Muscle of arm (tissue), 12 donors: ENCODE data around the gene FGD3. TPM values are rescaled to one million over a fixed set of nuclear protein-coding genes. Genes with fewer than 3 reads are reported as not detected.

Source experiments
- DNase-seq: peaks from one replicate; pipeline ENCODE4 v3.0.0-alpha.2; 2013
- polyA plus RNA-seq, 12 donors: library from polyadenylated mRNA; unstranded; fragments of 120-200 nt; gene quantifications; one replicate each; pipeline ENCODE4 v1.2.1, GENCODE V29; 2013; ENCODE audit not compliant: insufficient read length in 12 of 12

The FGD3 gene
- polyA plus RNA-seq, 12 donors = 2.0 to 15.7 (median 3.8) TPM; not detected in 1

DNA sequence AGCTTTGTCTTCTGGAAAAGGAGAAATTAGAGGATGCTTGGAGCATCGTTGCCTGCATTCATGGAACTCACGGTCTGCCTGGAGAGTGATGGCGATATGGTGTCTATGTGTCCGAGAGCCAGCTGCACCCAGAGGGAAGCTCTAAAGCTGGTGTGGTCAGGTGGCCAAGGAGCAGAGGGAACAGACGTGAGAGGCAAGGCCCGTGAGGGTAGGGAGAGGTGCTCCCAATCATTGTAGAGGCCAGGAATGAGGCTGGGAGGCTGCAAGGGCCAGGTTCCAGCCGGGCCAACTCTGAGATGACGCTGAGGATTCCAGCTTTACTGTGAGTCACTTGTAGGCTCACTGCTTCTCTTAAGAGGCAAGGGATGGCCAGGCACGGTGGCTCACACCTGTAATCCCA, 7.6 kb downstream of the FGD3 start:
- DNase-seq = no peak

DNA sequence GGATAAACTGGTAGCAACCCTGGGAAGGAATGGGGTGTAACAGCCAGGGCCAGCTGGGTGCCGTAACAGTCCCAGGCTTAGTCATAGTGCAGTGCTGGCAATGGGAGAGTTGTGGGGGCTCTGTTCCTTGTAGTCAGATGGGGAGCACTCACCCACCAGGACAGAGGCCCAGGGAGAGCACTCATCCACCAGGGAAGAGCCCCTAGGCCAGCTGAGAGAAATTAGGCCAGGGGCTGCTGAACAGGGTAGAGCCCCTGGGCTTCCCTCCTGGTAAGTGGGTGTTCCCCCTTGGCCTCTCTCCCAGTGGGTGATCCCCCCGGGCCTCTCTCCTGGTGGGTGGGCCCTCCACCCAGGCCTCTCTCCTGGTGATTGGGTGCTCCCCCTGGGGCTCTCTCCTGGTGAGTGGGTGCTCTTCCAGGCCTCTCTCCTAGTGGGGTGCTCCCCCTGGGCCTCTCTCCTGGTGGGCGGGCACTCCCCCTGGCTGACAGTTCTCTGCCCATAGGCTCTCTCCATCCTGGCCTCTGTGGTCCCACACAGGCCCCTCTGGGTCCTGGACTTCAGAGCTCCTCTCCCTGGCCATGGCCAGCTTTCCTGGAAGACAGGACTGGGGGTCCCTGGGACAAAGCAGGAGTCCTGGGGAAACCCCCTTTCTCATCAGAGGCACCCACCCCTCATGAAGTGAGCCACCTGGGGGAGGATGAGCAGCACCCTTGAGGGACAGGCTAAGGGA, 13.4 kb downstream of the FGD3 start:
- no peak for DNase-seq

DNA sequence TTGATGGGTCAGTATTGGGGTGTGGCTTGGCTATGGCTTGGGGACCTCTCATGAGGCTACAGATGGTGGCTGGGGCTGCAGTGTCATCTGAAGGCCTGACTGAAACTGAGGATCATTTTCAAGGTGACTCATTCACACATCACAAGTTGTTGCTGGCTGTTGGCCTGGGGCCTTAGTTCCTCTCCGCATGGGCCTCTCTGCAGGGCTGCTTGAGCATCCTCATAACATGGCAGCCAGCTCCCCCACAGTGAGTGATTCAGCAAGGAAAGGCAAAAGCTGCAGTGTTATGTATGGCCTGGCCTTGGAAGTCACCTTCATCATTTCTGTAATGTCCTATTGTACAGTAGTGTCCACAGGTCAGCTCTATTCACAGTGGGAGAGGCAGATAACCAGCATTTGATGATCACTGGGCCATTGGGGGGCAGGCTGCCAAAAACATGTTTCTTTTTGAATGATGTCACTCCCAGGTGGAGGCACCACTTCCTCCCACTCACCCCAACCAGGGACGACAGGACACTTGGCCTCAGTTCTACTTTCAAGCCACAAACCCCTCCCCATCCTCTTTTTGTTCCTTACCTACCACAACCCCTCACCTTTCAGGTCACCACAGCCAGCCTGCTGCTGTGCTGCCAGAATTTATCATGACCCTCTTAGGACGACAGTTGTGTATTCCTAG, 14.4 kb downstream of the FGD3 start:
- no peak for DNase-seq

DNA sequence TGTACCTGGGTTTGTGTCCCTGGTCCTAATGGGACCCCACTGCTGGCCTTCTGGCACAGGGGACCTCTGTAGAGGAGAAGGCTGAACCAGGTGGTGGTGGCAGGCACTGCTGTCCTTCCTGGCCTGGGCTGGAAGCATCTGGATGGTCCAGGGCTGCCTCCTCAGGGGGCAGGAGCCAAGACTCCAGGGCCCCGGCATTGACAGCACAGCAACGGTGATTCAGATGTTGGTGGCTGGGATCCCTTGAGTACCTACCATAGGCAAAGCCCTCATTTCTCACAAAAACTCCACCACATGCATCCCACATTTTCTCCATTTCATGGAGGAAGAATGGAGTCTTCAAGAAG, 15.0 kb downstream of the FGD3 start:
- DNase-seq = no peak

DNA sequence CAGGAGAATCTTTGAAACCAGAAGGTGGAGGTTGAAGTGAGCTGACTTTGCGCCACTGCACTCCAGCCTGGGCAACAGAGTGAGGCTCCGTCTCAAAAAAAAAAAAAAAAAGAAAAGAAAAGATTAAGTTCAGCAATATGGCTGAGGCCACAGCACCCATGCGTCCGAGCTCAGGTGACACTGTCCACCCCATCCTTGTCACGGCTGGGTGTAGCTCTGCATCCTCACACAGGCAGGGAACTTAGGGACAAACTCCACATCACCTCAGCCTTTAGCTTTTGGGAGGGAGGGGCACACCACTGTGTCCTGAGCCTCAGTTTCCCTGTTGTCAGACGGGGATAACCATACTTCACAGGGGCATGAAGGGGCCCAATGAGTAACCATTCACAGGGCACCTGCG, 15.5 kb downstream of the FGD3 start:
- no peak for DNase-seq

DNA sequence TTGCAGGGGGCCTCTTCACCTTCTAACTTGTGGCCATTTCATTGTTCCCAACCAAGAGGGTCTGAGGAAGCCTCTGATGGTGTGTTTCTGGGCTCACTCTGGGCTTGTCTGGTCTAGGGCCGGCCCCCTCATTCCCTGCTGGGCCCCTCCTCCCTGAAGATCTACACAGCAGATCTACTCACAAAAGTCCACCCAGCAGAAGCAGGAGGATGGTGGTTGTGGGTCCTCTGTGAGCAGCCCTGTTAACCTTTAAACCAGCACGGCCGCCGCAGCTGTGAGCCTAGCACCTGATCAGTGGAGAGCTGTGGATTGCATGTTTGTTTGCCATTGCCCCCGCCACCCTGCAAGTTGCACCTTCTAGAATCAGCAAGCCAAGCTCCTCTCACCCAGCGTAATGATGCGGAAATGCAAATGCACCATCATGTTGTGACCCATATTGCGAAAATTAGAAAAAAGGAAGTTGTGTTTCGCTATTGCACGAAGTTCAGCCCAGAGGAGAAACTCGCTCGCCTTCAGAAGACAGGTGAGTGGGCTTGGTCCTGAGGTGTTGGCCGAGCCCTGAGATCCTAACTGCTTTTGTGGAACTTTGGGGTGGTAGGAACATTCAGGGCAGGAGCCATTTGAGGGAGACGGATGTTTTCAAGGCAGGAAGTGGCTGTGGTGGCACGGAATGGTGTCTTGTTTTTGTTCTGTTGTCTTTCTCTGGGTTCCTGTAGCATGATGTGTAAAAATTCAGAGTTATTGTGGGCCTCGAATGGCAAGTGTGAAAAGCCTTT, 16.7 kb downstream of the FGD3 start:
- no peak for DNase-seq

DNA sequence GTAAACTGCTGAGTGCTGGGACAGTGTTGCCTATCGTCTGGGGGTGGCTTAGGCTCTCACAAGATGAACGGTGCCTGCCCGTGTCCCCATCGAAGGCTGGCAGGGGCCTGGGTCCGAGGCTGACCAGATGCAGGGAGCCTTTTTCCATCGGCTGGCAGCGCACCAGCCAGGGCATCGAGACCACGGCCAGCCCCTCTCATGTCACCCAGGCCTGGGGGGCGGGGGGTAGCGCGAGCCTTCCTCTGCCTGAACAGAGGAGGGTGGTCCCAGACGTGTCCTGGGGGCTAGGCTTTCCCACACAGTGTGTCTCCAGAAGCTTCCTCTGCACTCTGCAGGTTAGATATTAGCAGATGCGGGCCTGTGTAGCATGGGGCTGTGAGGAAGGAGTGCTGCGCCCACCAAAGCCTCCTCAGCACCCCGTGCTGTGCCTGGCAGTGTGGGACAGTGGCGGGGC, 17.3 kb downstream of the FGD3 start:
- DNase-seq = no peak

DNA sequence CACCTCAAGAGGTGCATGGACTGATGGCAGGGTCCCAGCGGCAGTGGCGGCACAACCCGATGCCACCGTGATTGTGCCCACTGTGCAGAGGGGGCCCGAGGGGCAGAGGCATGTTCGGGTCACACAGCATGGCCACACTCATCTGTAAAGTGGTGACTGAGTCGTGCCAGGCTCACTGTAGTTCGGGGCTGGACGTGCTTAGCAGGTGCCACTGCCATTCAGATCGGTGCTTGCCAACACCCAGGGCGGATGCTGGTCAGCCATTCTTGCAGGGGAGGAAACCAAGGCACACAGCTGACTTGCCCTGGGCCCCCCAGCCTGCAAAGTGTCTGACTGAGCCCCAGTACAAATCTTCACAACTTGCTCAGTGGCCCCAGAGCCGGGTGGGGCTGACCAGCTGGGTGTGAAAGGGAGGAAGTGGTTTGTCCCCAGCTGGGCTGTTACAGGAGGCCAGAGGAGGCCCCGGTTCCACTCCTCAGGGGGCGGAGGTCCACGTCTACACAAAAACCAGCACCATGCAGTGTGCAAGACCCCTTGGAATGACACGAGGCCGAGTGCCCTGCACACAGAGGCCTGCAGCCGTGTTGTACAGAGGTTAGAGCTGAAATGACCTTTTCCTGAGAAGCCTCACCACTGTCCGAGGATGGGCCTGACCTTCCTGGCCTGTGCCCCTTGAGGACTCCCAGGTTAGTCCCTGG, 17.9 kb downstream of the FGD3 start:
- no peak for DNase-seq

DNA sequence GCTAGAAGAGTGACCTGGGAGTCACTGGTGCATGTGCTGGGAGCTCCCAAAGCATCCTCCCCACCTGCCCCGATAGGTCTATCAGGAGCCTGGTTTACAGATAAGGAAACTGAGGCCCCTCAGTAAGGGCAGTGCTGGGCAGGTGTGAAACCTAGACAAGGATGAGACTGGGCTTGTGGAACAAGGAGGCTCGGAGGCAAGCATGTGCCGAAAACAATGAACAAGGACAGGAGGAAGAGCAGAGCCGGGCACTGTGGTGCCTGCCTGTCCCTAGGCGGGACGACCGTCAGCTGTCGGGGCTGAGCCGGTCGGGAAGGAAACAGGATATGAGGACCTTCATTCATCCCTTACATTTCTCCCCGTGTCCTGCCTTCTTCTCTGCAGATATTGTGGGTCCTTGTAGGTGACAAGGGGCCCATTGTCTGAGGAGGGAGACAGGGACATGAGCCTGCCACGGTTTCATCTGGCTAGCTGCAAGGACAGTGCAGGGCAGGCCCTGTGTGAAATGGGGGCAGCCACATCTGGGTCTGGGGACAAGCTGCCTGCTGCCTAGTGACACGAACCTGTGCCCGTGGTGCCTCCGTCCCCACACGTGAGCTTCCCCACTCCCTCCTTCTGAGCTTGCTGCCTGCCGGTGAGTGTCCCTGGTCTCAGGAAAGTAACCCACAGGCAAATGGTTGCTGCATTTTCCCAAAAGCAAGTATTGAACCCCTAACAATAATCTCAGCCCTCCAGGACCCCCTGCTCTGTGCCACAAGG, 18.6 kb downstream of the FGD3 start:
- DNase-seq = no peak

DNA sequence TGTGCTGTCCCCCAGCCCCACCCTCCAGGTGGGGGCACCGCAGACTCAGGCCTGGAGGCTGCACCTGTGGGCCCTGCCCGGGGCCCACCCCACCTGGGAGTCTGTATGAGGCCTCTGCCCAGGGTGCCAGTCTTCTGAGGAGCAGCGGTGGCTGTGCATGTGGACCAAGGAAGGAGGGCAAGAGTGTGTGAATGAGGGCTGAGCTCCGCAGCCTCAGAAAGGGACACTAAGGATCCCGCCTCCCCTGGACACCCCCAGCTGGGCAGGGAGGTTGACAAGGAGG, 19.1 kb downstream of the FGD3 start:
- no peak for DNase-seq

DNA sequence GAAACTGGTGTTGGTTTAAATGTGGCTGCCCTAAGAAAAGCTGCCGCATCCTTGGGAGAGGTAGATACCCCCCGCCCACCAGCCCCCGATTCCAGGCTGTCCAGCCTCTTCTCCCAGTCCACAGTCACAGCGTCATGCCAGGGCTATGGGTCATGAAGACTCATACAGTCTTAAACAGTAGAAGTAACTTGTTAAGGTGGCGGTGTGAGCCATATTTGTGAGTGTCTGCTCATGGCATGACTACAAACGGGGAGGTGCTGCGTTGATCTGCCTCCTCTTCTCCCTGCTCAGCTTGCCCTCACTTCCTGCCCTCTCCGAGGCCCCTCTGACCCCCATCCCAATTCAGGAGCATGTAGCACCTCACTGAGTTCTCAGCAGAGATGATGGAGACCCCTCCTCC, 20.8 kb downstream of the FGD3 start:
- DNase-seq = no peak

DNA sequence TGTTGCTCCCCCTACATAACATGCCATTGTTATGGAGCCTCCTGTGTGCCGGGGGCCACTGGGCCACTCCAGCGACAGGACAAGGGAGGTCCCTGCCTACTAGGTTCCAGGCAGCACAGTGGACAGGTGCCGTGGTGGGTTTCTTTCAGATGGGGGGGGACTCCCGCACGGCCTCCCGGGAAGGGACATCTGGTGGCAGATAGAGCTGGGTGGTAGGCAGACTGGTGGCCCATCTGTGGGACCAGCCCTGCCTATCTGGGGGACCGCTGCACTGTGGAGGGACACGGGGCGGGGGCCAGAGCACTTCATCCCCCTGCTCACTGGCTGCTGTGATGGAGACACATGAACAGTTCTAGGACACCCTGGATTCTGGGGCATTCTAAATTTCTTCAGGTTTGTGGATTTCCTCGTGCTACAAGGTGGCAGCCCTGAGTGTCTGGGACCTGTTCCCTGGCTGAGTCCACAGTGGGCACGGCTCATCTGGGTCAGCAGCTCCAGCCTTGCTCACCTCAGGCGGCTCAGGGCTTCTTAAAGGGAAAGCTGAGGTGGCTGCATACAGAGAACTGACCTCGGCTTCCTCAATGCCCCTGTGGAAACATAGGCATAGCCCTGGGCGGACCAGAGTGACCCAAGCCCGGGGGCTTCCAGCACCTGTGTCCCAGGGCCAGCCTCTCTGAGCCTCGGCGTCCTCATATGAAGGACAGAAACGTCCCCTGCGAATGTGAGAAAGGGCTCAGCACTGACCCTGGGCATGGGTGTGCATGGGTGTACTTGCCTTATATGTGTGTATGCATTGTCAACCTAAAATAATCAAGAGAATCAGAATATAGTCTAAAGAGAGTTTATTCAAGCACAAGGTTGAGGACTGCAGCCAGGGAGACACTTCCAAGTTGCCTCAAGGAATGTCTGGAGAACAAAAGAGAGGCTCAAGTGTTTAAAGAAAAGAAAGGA, 22.5 kb downstream of the FGD3 start:
- DNase-seq = no peak

DNA sequence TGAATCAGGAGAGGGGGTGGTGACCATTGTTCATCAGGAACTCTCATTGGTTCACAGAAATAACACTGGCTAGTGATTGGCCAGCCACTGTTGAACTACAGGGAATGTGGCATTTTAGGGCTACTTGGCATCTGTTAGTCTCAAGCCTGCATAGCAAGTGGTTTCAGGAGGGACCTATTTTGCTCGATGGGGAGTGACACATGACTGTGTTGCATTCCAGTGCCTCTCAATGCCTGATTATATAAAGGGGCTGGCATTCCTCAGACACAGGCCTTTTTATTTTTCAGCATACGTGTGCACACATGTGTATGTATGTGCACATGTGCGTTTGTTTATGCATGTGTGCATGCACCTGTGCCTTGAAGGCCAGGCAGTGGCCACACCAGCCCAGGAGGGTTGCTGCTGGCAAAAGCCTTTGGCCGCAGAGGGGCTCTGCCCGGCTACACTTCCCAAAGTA, 23.2 kb downstream of the FGD3 start:
- DNase-seq = no peak

DNA sequence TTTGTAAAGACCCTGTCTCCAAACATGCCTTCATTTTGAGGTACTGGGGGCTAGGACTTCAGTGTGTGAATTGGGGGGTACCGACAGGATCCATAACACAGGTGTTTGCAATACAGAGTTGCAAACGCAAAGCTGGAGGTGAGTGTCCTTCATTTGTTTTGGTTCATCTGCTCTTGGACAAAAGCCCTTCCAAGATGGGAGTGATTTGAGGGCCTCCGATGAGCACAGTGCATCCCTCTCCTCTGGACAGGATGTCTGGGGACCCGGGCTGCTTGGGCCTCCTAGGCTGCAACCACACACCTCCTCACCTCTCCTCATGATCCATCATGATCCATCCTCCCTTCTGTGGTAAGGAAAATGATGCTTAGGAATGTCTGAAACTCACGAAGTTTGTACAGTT, 23.8 kb downstream of the FGD3 start:
- no peak for DNase-seq

DNA sequence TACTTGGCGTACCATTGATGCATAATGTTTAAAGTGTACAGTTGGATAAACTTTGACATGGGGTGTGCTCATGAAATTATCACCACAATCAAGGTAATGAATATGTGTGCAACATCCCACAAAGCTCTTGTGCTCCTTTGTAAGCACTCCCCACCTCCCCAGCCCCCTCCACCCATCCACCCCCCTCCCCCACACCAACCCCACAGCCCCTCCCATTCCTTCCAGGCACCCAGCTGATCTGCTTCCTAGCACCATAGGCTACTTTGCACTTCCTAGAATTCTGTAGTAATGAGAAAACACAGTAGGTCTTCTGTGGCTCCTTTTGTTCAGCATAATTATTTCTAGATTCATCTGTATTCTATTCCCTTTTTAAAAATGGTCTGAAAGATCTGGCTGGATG, 24.5 kb downstream of the FGD3 start:
- no peak for DNase-seq

DNA sequence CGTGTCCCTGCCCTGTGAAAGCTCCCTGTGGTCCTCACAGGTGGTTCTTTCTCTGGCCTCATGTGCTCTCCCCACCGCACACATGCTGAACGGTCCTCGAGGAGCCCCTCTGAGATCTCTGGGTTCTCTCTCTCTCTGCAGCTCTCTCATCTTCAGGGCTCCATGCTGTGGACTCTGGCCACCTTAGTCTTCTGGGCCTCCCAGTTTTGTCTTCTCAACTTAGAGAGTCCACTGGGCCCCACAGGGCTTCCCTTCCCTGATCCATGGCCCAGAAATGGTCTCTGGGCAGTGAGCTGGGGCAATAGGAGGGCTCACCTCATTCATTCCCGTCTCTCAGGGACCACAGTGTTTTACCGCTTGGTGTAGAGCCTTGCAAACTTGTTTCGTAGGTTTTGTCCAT, 26.4 kb downstream of the FGD3 start:
- DNase-seq = no peak

DNA sequence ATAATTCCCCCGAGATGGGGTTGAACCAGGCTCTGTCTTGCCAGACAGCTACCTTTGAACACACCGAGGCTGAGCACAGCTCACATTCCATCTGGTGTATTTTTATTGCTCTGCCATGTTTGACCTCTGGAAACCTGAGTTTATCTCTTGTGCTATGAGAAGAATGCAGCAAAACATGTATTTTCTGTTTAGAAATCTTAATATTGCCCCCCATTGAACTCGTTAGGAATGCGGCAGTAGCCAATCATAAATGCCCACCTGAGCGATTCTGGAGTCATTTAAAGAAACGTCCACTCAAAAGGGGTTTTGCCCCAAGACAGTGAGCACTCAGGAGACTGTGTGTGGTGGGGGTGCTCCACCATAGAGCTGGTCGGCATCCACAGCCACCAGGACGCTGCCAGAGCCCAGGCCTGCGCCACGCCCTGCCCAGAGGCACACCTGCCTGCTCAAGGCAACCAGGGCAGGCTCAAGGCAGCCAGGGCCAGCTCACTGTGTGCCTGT, 26.9 kb downstream of the FGD3 start:
- no peak for DNase-seq

DNA sequence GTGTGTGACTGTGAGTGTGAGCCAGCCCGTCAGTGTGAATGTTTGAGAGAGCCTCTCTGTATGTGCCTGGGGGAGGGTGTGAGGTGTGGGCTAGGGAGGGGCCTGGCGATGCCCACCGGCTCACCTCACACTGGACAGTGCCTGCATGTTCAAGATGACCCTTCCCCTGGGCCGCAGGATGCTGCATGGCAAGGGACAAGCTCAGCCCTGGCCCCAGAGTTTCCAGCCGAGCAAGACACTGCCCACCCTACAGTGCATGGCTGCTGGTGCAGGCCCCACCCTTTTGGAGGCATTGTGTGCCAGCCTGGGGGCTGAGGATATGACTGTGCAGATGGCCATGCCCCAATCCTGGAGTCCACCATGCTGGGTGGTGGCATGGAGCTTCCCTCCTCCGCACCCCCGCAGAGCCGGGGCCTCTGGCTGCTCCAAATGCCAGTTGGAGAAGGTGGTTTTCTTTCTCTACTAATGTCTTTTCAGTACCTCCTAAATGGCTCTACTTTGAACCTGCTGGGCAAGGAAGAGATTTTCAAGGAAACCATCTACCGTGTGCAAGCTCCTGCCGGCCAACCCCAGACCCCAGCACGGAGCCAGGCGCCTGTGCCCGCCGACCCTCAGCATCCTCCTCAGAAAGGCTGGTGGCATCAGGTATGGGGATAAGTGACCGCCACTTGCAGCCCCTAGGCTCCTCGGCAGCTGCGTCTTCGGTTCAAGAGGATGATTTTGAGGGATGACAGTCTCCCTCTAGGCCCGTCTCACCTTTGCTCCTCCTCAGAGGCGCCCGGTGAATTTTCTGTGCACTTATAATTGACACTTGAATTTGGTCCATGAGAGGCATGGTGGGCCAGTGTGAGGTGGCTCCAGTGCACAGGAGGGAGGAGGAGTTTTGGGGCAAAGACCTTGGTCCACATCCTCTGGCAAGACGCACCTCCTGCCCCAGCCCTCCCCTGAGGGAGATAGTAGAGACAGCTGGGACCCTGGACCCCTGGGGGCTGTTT, 27.7 kb downstream of the FGD3 start:
- DNase-seq = no peak

DNA sequence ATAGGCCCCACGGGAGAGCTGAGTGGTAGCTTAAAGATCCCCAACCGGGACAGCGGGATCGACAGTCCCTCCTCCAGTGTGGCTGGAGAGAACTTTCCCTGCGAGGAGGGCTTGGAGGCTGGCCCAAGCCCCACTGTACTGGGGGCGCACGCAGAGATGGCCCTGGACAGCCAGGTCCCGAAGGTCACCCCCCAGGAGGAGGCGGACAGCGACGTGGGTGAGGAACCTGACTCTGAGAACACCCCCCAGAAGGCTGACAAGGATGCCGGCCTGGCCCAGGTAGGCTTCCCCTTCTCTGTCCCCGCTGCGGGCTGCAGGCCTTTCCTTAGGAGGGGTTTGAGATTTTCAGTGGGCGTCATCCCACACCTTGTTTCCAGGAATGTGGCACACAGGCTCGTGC, 29.1 kb downstream of the FGD3 start:
- no peak for DNase-seq
